Endodermal cell (in vitro differentiated cells): ENCODE data around the gene CNIH2. TPM values are rescaled to one million over a fixed set of nuclear protein-coding genes. Genes with fewer than 3 reads are reported as not detected.
A peak's percentile ranks its signal among the peaks of the same experiment; 100 is the strongest.

Experiments
- DNase-seq: peaks from one replicate; pipeline ENCODE4 v3.0.0-alpha.2; 2017
- H3K27ac ChIP-seq: 2 replicates; pipeline ENCODE4 v1.5.1; 2013; ENCODE audit warnings: mild to moderate bottlenecking, low read depth, low read length, moderate library complexity
- H3K27me3 ChIP-seq: 2 replicates; pipeline ENCODE4 v1.6.1; 2013; ENCODE audit warnings: mild to moderate bottlenecking, low read length, moderate library complexity; ENCODE audit not compliant: insufficient read depth, control insufficient read depth, poor library complexity, severe bottlenecking
- H3K36me3 ChIP-seq: 2 replicates; pipeline ENCODE4 v1.7.0; 2013; ENCODE audit warnings: mild to moderate bottlenecking, low read length, moderate library complexity; ENCODE audit not compliant: control insufficient read depth, insufficient read depth
- H3K4me1 ChIP-seq: one replicate; pipeline ENCODE4 v1.7.0; 2013; ENCODE audit warnings: low read length; ENCODE audit not compliant: control insufficient read depth, insufficient read depth
- H3K4me3 ChIP-seq: 2 replicates; pipeline ENCODE4 v1.5.1; 2013; ENCODE audit warnings: mild to moderate bottlenecking, low read length, moderate library complexity
- H3K9ac ChIP-seq: 2 replicates; pipeline ENCODE4 v1.6.1; 2013; ENCODE audit warnings: mild to moderate bottlenecking, low read length, moderate library complexity; ENCODE audit not compliant: poor library complexity, severe bottlenecking; ENCODE audit errors: extremely low read depth
- H3K9me3 ChIP-seq: 2 replicates; pipeline ENCODE4 v1.6.1; 2013; ENCODE audit warnings: mild to moderate bottlenecking, low read length, moderate library complexity; ENCODE audit not compliant: control insufficient read depth
- H3K27ac Mint-ChIP-seq: 2 replicates; pipeline ENCODE4 v1.8.0; 2020; ENCODE audit warnings: mixed read lengths
- H3K27me3 Mint-ChIP-seq: 2 replicates; pipeline ENCODE4 v1.8.0; 2021; ENCODE audit warnings: mild to moderate bottlenecking, mixed read lengths; ENCODE audit not compliant: insufficient read depth
- H3K36me3 Mint-ChIP-seq: 2 replicates; pipeline ENCODE4 v1.8.0; 2020; ENCODE audit warnings: low read depth, mixed read lengths
- H3K4me1 Mint-ChIP-seq: 2 replicates; pipeline ENCODE4 v1.8.0; 2020; ENCODE audit warnings: mixed read lengths
- H3K4me3 Mint-ChIP-seq: 2 replicates; pipeline ENCODE4 v1.8.0; 2020; ENCODE audit warnings: mild to moderate bottlenecking, moderate library complexity, mixed read lengths
- H3K9me3 Mint-ChIP-seq: 2 replicates; pipeline ENCODE4 v1.8.0; 2020; ENCODE audit warnings: mild to moderate bottlenecking, mixed read lengths
- CTCF ChIP-seq: fragments of 200-600 bp; sonication (generic); conservative IDR thresholded peaks from 2 replicates; pipeline ENCODE4 v1.5.0; 2021; ENCODE audit warnings: antibody characterized with exemption, mild to moderate bottlenecking
- WGBS, 2 experiments: methylation state at CpG; one replicate each; pipeline versions ENCODE4 v1.1.5 to v1.1.7; 2013; ENCODE audit warnings: missing lambda C conversion rate in 2 of 2, mixed read lengths in 1 of 2; ENCODE audit not compliant: insufficient coverage in 1 of 2, insufficient read length in 1 of 2; 5-methylcytosine and 5-hydroxymethylcytosine counted together
- total RNA-seq, 2 donors: library from RNA; stranded (reverse); fragmentation: NEBNext Ultra II Directional in 1 of 2; extraction: Animal tissue kit (Norgen Biotek cat#: 25700) in 1 of 2; gene quantifications; 2 replicates in 1 of 2; 3 replicates in 1 of 2; pipeline ENCODE4 v1.2.1, GENCODE V29; 2021

Gene CNIH2
- total RNA-seq, 2 donors from 2014 or later, result 3.5 to 3.8 TPM

- 54 to 56% methylated on average over 10 to 15 of the region's 15 CpGs for WGBS, 2 experiments
- H3K4me1 Mint-ChIP-seq, result no peaks in the 10 kb centered on the region
- H3K27ac Mint-ChIP-seq, result no peak overlapping the region
- Histone ChIP-seq H3K36me3 (peaks cover 9% of the 10 kb centered on the region), H3K4me3 (no peak overlapping the region), H3K9me3 (no peaks in the 10 kb centered on the region), H3K4me1 (peaks cover 3% of the 10 kb centered on the region), H3K27ac (peak overlapping the region; percentile 78), H3K27me3 (peaks cover 14% of the 10 kb centered on the region), H3K9ac (no peak overlapping the region)
- H3K9me3 Mint-ChIP-seq, result no peaks in the 10 kb centered on the region
- peak; percentile 64 for DNase-seq
- peaks cover 10% of the 10 kb centered on the region for H3K36me3 Mint-ChIP-seq
- peaks cover 30% of the 10 kb centered on the region for H3K27me3 Mint-ChIP-seq
- H3K4me3 Mint-ChIP-seq, result peak overlapping the region; percentile 43
- no peak for TF ChIP-seq CTCF
Observed at GRCh38 chr11:66279092-66279734, 1.2 kb downstream of the CNIH2 start.

GRCh38 chr11:66280428-66280827 lies 2.5 kb downstream of the CNIH2 start:
- Histone ChIP-seq H3K9ac (no peak overlapping the region), H3K9me3 (no peaks in the 10 kb centered on the region), H3K36me3 (peaks cover 13% of the 10 kb centered on the region), H3K4me3 (no peak overlapping the region), H3K27me3 (peaks cover 14% of the 10 kb centered on the region), H3K4me1 (peaks cover 3% of the 10 kb centered on the region), H3K27ac (peak overlapping the region; percentile 68)
- Mint-ChIP-seq H3K4me3 (no peak overlapping the region), H3K27me3 (peaks cover 30% of the 10 kb centered on the region), H3K4me1 (no peaks in the 10 kb centered on the region), H3K36me3 (peaks cover 9% of the 10 kb centered on the region), H3K9me3 (no peaks in the 10 kb centered on the region), H3K27ac (no peak overlapping the region)
- no peak for TF ChIP-seq CTCF
- 66 to 76% methylated on average over 5 to 14 of the region's 14 CpGs for WGBS, 2 experiments
- no peak for DNase-seq

GRCh38 chr11:66281001-66281400 lies 3.0 kb downstream of the CNIH2 start:
- Histone ChIP-seq H3K9ac (no peak overlapping the region), H3K9me3 (no peaks in the 10 kb centered on the region), H3K27me3 (peaks cover 14% of the 10 kb centered on the region), H3K36me3 (peaks cover 16% of the 10 kb centered on the region), H3K4me3 (no peak overlapping the region), H3K27ac (peak overlapping the region; percentile 68), H3K4me1 (peaks cover 3% of the 10 kb centered on the region)
- H3K27me3 Mint-ChIP-seq, result peaks cover 30% of the 10 kb centered on the region
- no peaks in the 10 kb centered on the region for H3K4me1 Mint-ChIP-seq
- H3K27ac Mint-ChIP-seq, result no peak overlapping the region
- no peaks in the 10 kb centered on the region for H3K9me3 Mint-ChIP-seq
- WGBS, 2 experiments, result 67 to 78% methylated on average over 3 to 6 of the region's 6 CpGs
- DNase-seq, result peak; percentile 65
- no peak for TF ChIP-seq CTCF
- peaks cover 9% of the 10 kb centered on the region for H3K36me3 Mint-ChIP-seq
- H3K4me3 Mint-ChIP-seq, result no peak overlapping the region
